Transverse colon (tissue), 4 donors: Measurements from ENCODE around the gene DLG2. TPM values are rescaled to one million over a fixed set of nuclear protein-coding genes. Genes with fewer than 3 reads are reported as not detected.

ENCODE experiments used
- DNase-seq: peaks from one replicate; pipeline ENCODE4 v3.0.0-alpha.2; 2019
- H3K27ac ChIP-seq, 4 donors: fragments of 200-600 bp; sonication (generic); 2 replicates each; pipeline ENCODE4 v1.5.1; 2016 to 2018; ENCODE audit warnings: inconsistent platforms in 4 of 4
- H3K27me3 ChIP-seq: fragments of 200-600 bp; sonication (generic); 2 replicates; pipeline ENCODE4 v1.5.1; 2017; ENCODE audit warnings: inconsistent platforms
- H3K36me3 ChIP-seq, 4 donors: fragments of 200-600 bp; sonication (generic); 2 replicates each; pipeline ENCODE4 v1.5.1; 2017 to 2019; ENCODE audit warnings: inconsistent platforms in 4 of 4
- H3K4me1 ChIP-seq, 4 donors: fragments of 200-600 bp; sonication (generic); 2 replicates each; pipeline ENCODE4 v1.5.1; 2017 to 2020; ENCODE audit warnings: inconsistent platforms in 4 of 4
- H3K4me3 ChIP-seq, 4 donors: fragments of 200-600 bp; sonication (generic); 1 replicate in 1 of 4; 2 replicates in 3 of 4; pipeline versions ENCODE4 v1.5.1 to v1.6.1; 2017 to 2019; ENCODE audit warnings: inconsistent platforms in 4 of 4
- H3K9me3 ChIP-seq, 2 donors: fragments of 200-600 bp; sonication (generic); 2 replicates each; pipeline ENCODE4 v1.5.1; 2017 to 2019; ENCODE audit warnings: inconsistent platforms in 2 of 2
- CTCF ChIP-seq, 5 experiments: fragments of 200-600 bp in 3 of 5; fragments of 450-650 bp in 2 of 5; sonication (generic) in 3 of 5; IDR thresholded peaks; 1 replicate in 2 of 5; 2 replicates in 3 of 5; pipeline ENCODE4 v1.5.1; 2016 to 2017; ENCODE audit warnings: antibody characterized with exemption in 5 of 5, inconsistent platforms in 3 of 5, mild to moderate bottlenecking in 2 of 5, moderate library complexity in 1 of 5
- EP300 ChIP-seq: sonication (generic); formaldehyde crosslinking; IDR thresholded peaks from one replicate; pipeline ENCODE4 v1.6.1; 2017; ENCODE audit warnings: antibody characterized with exemption, low read depth
- POLR2A ChIP-seq: fragments of 450-650 bp; IDR thresholded peaks from one replicate; pipeline ENCODE4 v1.6.1; 2016; ENCODE audit warnings: antibody characterized with exemption, mild to moderate bottlenecking, moderate library complexity
- POLR2AphosphoS5 ChIP-seq, 3 donors: sonication (generic); formaldehyde crosslinking; IDR thresholded peaks; one replicate each; pipeline ENCODE4 v1.6.1; 2016; ENCODE audit warnings: antibody characterized with exemption in 3 of 3
- WGBS, 2 donors: methylation state at CpG; one replicate each; pipeline ENCODE4 v1.1.5; 2018; ENCODE audit warnings: low coverage in 1 of 2; 5-methylcytosine and 5-hydroxymethylcytosine counted together
- in situ Hi-C, 4 donors: fragments of 200-750 bp; cut with MboI; loops; one replicate each; pipeline versions ENCODE4 v1.15.0 to v1.15.1; 2017; ENCODE audit warnings: low sequenced_read_pairs in 3 of 4, low pct_ligation_motif_present in 1 of 4, low pct_unique_long_range_greater_than_20kb in 1 of 4
- intact Hi-C: fragments of 100-400 bp; cut with DNase I; formaldehyde crosslinking; loops from one replicate; pipeline ENCODE4 v1.15.1; 2023; ENCODE audit warnings: low total_unique reads
- total RNA-seq, 4 donors: library from RNA; depleted of rRNA; stranded (reverse); fragments of >200 nt; gene quantifications; one replicate each; pipeline ENCODE4 v1.1.0, GENCODE V29; 2016

Gene DLG2
- total RNA-seq, 4 donors from 2014 or later, result 1.9 to 28.3 (median 3.7) TPM

DNA sequence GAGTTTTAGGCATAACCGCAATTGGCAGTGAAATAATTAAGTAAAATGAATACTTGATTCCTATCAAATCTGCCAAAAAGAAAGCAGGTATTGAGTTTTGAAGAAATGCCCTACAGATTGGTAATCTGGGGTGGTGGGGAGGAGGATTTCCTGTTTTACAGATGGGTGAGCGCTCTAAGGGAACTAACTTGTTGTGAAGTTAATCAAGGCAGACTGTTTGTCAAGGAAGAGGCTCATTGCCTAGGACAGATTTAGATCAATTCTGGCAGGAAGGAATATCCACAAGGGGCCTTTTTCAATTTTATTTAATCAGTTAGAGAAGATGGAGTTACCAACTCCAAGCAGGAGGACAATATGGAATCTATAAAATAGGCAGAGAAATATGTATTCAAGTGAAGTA is 2069.5 kb downstream of the DLG2 start:
- no peak for DNase-seq
- no peak overlapping the region for H3K4me3 ChIP-seq
- in situ Hi-C loops (no loop called here), intact Hi-C loops (no loop called here)
- no peaks in the 10 kb centered on the region for H3K27me3 ChIP-seq
- H3K27ac ChIP-seq, result no peak overlapping the region
- H3K36me3 ChIP-seq, result no peaks in the 10 kb centered on the region
- TF ChIP-seq CTCF (IDR thresholded peaks at IDR 0.05) (no peak), POLR2A (no peak), POLR2AphosphoS5 (IDR thresholded peaks at IDR 0.05) (no peak), EP300 (no peak)
- no peaks in the 10 kb centered on the region for H3K9me3 ChIP-seq
- no peaks in the 10 kb centered on the region for H3K4me1 ChIP-seq
- WGBS, 2 donors, result 78 to 84% methylated on average over 2 of the region's 2 CpGs

DNA sequence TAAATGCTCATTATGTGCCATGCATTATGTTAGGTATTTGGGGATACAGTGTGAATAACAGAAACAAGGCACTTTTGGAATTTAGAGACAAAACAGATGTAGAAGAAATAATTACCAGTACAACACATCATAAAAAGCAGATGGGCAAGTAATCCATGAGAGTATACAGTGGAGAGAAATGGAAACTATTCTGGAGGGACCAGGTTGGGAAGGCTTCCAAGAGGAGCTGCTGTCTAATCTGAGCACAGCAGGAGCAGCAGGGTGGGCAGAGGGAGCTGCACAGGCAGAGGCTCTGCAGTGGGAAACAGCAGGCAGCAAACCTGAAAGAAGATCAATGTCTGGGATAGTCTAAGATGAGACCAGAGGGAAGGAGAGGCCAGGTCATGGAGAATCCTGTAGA is 2072.3 kb downstream of the DLG2 start:
- no peaks in the 10 kb centered on the region for H3K27me3 ChIP-seq
- TF ChIP-seq POLR2A, result no peak
- no peak for TF ChIP-seq CTCF (IDR thresholded peaks at IDR 0.05)
- TF ChIP-seq EP300, result no peak
- no peak for TF ChIP-seq POLR2AphosphoS5 (IDR thresholded peaks at IDR 0.05)
- no peaks in the 10 kb centered on the region for H3K36me3 ChIP-seq
- H3K9me3 ChIP-seq, result no peaks in the 10 kb centered on the region
- no peaks in the 10 kb centered on the region for H3K4me1 ChIP-seq
- DNase-seq, result no peak
- intact Hi-C loops, result no loop called here
- H3K27ac ChIP-seq, result no peak overlapping the region
- H3K4me3 ChIP-seq, result no peak overlapping the region
- in situ Hi-C loops, result no loop called here

DNA sequence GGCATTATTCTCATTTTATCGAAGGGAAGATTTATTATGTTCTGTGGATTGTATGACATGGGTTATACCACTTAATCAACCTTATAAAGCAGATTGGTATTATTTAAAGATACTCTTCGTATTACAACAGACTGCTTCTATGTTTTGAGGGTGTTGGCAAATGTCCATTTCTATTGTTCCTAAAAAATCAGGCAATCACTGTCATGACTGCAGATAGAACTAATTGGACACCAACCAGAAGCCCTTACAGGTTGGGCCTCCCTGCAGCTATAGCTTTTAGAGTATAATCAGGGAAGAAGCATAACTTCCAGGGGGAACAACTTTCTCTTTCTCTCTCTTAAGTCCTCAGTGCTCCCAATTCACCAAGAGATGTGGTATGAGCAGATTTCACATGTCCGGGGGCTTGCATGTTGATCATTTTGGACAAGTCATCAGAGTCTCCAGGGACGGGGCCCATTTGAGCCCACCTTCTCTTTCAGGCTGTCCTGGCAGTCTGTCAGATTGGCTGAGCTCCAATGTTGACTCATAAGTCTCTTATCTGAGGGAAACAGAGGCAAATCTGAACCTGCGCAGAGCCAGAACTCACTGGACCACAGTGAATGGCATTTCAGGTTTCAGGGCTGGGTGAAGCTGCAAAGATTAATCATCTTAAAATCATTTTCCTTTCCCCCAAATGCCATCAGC is 2077.0 kb downstream of the DLG2 start:
- Histone ChIP-seq H3K9me3 (no peaks in the 10 kb centered on the region), H3K27me3 (no peaks in the 10 kb centered on the region), H3K36me3 (no peaks in the 10 kb centered on the region), H3K4me3 (no peak overlapping the region), H3K4me1 (no peaks in the 10 kb centered on the region), H3K27ac (no peak overlapping the region)
- WGBS, 2 donors, result 76 to 84% methylated on average over 2 to 5 of the region's 5 CpGs
- DNase-seq, result no peak
- in situ Hi-C loops (no loop called here), intact Hi-C loops (no loop called here)
- TF ChIP-seq POLR2A, result no peak
- TF ChIP-seq EP300, result no peak
- TF ChIP-seq POLR2AphosphoS5 (IDR thresholded peaks at IDR 0.05), result no peak
- TF ChIP-seq CTCF (IDR thresholded peaks at IDR 0.05), result no peak

GRCh38 chr11:83546368-83546767 is 2080.8 kb downstream of the DLG2 start:
- intact Hi-C loops, result no loop called here
- no peak for DNase-seq
- WGBS, 2 donors, result 70 to 82% methylated on average over 3 of the region's 3 CpGs

More at GRCh38 chr11:83546368-83546767, 2080.8 kb downstream of the DLG2 start:
- H3K36me3 ChIP-seq, result no peaks in the 10 kb centered on the region
- no peak for TF ChIP-seq POLR2A
- no peak for TF ChIP-seq POLR2AphosphoS5 (IDR thresholded peaks at IDR 0.05)
- no peak for TF ChIP-seq EP300
- no peak for TF ChIP-seq CTCF (IDR thresholded peaks at IDR 0.05)
- no peaks in the 10 kb centered on the region for H3K9me3 ChIP-seq
- no peak overlapping the region for H3K4me3 ChIP-seq
- H3K27me3 ChIP-seq, result no peaks in the 10 kb centered on the region
- H3K4me1 ChIP-seq, result no peaks in the 10 kb centered on the region
- in situ Hi-C loops, result no loop called here
- H3K27ac ChIP-seq, result no peak overlapping the region
